Osteocyte (in vitro differentiated cells): Measurements from ENCODE around the gene ANKIB1. TPM values are rescaled to one million over a fixed set of nuclear protein-coding genes. Genes with fewer than 3 reads are reported as not detected.
"Not testable (repeated sequence)": the region's sequence is repeated elsewhere in the genome, so short reads cannot be mapped to it uniquely, and the experiment has no call there.

ENCODE experiments used
- DNase-seq: peaks from one replicate; pipeline ENCODE4 v3.0.0; 2021; ENCODE audit warnings: mixed read lengths; ENCODE audit not compliant: unreplicated experiment; ENCODE audit errors: extremely low spot score
- H3K27ac Mint-ChIP-seq: one replicate; pipeline ENCODE4 v1.8.0; 2021; ENCODE audit warnings: mild to moderate bottlenecking, mixed read lengths; ENCODE audit not compliant: unreplicated experiment
- H3K27me3 Mint-ChIP-seq: one replicate; pipeline ENCODE4 v1.8.0; 2021; ENCODE audit warnings: mixed read lengths; ENCODE audit not compliant: unreplicated experiment
- H3K36me3 Mint-ChIP-seq: one replicate; pipeline ENCODE4 v1.8.0; 2021; ENCODE audit warnings: mixed read lengths; ENCODE audit not compliant: unreplicated experiment
- H3K4me1 Mint-ChIP-seq: one replicate; pipeline ENCODE4 v1.8.0; 2021; ENCODE audit warnings: mixed read lengths; ENCODE audit not compliant: unreplicated experiment
- H3K4me3 Mint-ChIP-seq: one replicate; pipeline ENCODE4 v1.8.0; 2021; ENCODE audit warnings: mild to moderate bottlenecking, moderate library complexity, mixed read lengths; ENCODE audit not compliant: unreplicated experiment
- H3K9me3 Mint-ChIP-seq: one replicate; pipeline ENCODE4 v1.8.0; 2021; ENCODE audit warnings: mixed read lengths; ENCODE audit not compliant: unreplicated experiment
- CTCF ChIP-seq: fragments of 200-600 bp; sonication (generic); IDR thresholded peaks from 2 replicates; pipeline ENCODE4 v1.5.0; 2021; ENCODE audit warnings: antibody characterized with exemption, mild to moderate bottlenecking, moderate library complexity
- total RNA-seq: library from RNA; stranded (reverse); gene quantifications from 2 replicates; pipeline ENCODE4 v1.2.1, GENCODE V29; 2021

ANKIB1 gene
- total RNA-seq, 1 donor from 2014 or later, result 63.8 TPM

DNA sequence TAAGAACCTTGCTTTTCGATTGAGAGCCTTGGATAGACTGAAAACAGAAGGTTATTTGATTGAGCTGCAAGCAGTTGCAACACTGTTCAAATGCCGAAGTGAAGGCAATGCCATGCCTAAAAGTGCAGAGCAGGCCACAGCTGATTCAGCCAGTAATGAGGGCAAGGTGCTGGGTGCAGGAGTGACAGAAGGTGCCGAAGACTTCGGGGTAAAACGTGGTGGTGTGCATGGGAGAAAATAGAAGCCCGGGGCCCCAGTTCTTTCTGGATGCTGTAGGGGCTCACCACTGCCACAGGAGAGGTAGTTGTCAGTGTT, 157.9 kb downstream of the ANKIB1 start:
- Mint-ChIP-seq H3K27me3 (no peaks in the 10 kb centered on the region), H3K27ac (no peak overlapping the region)
- TF ChIP-seq CTCF, result no peak

DNA sequence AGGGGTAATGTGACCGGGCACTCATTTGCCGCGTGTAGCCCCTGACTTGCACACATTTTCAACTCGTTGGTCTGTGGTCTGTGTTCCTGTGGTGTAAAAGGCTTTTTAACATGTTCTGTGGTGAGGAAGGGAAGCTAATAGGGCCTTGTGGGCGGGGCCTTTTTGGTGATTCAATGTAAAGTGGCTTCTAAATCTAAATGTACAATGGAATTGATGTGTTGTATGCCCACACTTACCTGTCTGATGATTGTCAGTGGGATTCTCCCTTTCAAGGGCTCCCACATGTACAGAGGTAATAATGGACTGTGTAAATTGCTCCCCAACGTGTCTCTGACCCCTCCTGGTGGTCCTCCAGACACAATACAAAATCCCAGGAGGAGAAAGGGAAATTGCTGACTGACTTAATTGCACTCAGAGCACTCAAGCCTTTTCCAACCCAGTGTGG, 158.4 kb downstream of the ANKIB1 start:
- Mint-ChIP-seq H3K27me3 (no peaks in the 10 kb centered on the region), H3K4me1 (no peaks in the 10 kb centered on the region), H3K4me3 (no peak overlapping the region), H3K9me3 (no peaks in the 10 kb centered on the region), H3K27ac (no peak overlapping the region), H3K36me3 (peaks cover 8% of the 10 kb centered on the region)
- DNase-seq, result no peak
- no peak for TF ChIP-seq CTCF

More for the DNA sequence above, 157.9 kb downstream of the ANKIB1 start:
- DNase-seq, result no peak
- H3K4me3 Mint-ChIP-seq, result no peak overlapping the region
- H3K9me3 Mint-ChIP-seq, result no peaks in the 10 kb centered on the region
- H3K4me1 Mint-ChIP-seq, result no peaks in the 10 kb centered on the region
- H3K36me3 Mint-ChIP-seq, result peaks cover 10% of the 10 kb centered on the region

DNA sequence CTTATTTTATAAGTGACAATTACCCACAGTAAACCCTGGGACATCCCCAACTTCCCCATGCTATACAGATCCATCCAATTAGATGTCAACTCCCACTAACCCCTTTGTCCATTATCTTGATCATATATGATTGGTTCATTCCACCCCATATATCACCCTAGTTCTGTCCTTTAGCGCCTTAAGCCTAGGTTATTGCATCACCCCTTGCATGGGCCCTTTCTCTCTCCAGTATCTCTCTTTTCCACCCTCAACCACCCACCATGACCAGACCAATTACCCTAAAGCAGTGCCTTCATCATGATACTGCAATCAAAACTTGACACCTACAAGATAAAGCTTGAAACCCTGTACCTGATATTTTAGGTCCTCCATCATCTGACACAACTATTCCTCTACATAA, 163.6 kb downstream of the ANKIB1 start:
- DNase-seq, result no peak
- Mint-ChIP-seq H3K27me3 (peaks cover 17% of the 10 kb centered on the region), H3K36me3 (peaks cover 2% of the 10 kb centered on the region), H3K4me1 (no peaks in the 10 kb centered on the region), H3K4me3 (no peak overlapping the region), H3K9me3 (peaks cover 6% of the 10 kb centered on the region), H3K27ac (no peak overlapping the region)
- TF ChIP-seq CTCF, result no peak

DNA sequence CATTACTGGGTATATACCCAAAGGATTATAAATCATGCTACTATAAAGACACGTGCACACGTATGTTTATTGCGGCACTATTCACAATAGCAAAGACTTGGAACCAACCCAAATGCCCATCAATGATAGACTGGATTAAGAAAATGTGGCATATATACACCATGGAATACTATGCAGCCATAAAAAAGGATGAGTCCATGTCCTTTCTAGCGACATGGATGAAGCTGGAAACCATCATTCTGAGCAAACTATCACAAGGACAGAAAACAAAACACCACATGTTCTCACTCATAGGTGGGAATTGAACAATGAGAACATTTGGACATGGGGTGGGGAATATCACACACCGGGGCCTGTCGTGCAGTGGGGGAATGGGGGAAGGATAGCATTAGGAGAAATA, 164.4 kb downstream of the ANKIB1 start:
- peaks cover 23% of the 10 kb centered on the region for H3K27me3 Mint-ChIP-seq
- H3K4me3 Mint-ChIP-seq, H3K9me3 Mint-ChIP-seq, DNase-seq, H3K27ac Mint-ChIP-seq, H3K36me3 Mint-ChIP-seq, H3K4me1 Mint-ChIP-seq: not testable (repeated sequence)

DNA sequence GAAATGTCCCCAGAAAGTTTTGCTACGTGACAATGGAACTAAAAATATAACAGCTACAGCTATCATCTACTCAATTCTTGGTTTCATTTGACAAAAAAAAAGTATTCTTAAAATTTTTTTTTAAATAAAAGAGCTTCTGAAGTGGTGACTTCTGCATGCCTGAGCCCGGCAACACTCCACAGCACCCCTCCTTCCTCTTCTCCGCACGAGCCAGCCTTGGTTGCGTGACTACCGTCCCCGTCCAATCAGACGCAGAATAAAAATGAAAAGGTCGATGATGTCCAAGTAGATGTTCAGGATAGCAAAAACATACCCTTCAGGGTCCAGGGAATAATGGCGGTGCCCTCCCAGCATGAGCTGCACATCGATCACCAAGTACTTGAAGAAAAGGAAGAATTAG, 167.0 kb downstream of the ANKIB1 start:
- DNase-seq, result no peak

More for the DNA sequence above, 167.0 kb downstream of the ANKIB1 start:
- Mint-ChIP-seq H3K36me3 (no peaks in the 10 kb centered on the region), H3K27ac (no peak overlapping the region), H3K4me1 (no peaks in the 10 kb centered on the region), H3K27me3 (peaks cover 30% of the 10 kb centered on the region), H3K9me3 (peaks cover 6% of the 10 kb centered on the region), H3K4me3 (no peak overlapping the region)
- no peak for TF ChIP-seq CTCF
